GM21423 (cell line): ENCODE measurements around the gene TAC3.
"Not testable (repeated sequence)": the region's sequence is repeated elsewhere in the genome, so short reads cannot be mapped to it uniquely, and the experiment has no call there.

ENCODE experiments used
- ATAC-seq: cut with Tn5 transposase; IDR thresholded peaks from one replicate; pipeline ENCODE4 v1.9.1; 2021; ENCODE audit warnings: mild to moderate bottlenecking, moderate library complexity; ENCODE audit not compliant: unreplicated experiment

Gene TAC3

DNA sequence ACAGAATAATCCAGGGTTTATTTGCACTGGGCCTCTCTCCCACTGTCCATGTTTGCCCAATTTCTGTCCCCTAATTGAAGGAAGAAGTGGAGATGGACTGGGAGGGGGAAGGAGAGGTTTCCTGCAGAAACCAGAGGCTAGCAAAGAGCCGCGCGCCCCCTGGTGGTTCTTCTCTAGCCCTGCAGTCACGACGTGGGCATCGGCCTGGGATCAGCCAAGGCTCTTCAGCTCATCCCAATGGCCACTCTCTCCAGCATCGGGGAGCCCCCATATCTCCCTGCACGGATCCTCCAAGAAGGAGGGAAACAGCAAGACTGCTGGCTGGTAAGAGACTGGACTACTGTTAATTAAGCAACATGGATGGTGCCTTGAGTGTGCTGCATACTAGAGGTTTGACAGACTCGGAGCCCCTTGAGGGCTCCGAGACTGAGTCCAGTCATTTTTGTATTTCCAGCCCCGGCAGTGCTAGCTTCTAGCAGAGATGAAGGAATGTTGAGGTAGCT, 28.7 kb downstream of the TAC3 start:
- ATAC-seq, result no peak

DNA sequence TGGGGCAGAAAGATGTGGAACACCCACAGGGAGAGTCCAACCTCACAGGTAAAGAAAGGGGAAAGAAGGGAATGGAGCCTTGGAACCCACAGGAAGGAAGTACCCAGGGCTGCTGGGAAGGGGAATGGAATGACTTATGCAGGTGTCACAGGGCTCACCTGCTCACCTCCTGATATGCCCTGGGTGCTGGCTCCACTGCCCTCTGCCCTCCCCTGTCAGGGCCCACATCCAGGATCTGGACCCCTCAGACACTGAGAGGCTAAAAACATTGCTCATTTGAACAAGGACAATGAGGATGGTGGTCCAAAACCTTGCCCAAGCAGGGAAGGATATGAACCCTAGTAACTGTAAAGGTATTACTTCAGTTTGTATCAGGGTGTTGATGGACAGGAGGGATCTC, 29.3 kb downstream of the TAC3 start:
- no peak for ATAC-seq

DNA sequence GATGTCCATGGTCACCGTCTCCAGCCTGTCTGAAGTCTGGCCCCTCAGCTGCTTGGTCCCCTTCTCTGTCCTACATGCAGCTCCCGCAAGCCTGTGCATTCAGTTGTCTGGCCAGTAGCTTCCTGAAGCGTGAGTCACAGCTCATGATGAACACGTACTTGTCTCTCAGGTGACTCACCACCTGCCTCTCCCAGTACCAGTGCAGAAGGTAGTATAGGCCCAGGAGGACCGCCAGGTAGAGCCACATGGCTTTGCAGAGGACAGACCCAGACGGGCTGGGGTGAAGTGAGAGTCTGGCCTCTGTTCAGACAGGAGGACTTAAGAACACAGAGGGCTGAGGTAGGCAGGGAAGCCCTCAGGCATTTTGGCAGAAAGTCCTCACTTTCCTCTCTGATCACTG, 30.6 kb downstream of the TAC3 start:
- not testable (repeated sequence) for ATAC-seq

DNA sequence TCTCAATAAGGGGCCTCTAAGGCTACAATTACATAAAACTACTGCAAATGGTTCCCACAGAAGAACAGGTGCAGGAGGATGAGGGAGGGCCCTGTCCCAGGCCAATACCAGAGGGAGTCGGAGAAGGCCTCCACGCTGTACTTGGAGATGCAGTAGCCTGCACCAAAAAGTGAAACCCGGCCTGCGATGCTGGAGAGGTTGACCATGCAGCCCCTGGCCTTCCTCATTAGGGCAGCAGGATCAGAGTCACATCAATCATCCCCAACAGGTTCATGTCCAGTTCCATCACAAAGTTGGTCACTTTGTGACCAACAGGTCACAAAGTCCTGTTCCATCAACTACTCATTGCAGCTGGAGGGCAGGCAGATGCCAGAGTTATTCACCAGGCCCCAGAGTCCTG, 32.9 kb downstream of the TAC3 start:
- ATAC-seq, result no peak

DNA sequence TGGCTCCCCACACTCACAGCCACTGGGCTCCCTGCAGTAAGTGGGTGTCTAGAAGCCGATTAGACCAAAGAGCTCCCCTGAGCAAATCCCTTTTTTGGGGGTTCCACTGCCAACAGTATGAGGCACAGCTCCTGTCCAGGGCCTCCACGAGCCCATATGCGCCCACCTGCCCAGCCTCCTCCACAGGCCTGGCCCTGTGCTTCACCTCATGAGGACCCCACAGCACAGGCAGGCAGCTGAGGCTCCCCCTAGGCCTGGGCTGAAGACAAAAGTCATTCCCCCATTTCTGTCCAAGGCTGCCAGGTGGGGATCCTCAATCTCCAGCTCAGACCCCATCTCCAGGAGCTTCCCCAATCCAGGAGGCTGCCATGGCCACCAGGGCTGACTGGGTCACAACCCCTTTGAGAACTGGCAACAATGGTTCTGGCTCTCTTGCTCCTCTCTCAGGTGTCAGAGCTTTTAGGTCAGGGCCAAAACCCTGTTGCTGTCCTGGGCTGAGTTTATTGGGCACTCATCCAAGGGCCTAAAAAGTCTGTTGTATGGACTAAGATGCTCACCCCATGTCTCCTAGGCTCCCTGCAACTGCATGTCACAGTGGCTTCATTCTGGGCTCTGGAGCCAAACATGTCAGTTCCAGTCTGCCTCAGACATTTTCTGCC, 33.6 kb downstream of the TAC3 start:
- not testable (repeated sequence) for ATAC-seq

DNA sequence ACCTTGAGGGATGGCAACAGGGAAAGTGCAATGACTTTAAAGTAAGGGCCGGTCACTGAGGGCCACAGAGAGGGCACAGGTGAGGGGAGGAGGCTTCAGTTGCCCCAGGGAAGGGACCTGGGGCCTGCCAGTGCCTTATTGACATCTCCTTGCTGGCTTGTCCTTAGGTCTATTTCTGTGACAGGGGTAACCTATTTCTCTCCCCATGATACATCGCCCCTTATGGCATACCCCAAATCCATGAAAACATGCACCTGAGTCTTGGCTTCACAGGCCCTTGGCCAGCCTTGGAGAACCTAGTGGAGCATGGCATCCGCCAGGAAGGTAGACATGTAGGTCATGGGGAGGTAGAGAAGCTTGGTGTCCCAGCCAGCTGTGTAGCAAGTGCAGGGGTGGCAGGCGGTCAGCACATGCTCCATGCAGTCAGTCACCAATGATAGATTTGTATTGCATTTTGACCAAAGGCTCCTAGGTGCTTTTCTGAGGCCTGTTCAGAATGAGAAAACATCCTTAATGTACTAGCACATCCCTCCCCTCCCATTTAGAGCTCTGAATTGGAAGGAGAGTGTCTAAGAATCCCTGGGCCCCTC, 35.3 kb downstream of the TAC3 start:
- no peak for ATAC-seq

DNA sequence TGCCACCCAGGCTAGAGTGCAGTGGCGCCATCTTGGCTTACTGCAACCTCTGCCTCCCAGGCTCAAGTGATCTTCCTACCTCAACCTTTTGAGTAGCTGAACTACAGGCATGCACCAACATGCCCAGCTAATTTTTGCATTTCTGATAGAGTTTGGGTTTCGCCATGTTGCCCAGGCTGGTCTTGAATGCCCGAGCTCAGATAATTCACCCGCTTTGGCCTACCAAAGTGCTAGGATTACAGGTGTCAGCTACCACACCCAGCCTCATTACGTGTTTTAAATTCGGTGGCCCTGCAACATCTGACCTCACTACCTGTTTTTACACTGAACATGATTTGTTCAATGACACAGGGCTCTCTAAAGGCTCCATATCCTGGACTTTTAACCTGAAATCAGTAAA, 36.1 kb downstream of the TAC3 start:
- no peak for ATAC-seq

DNA sequence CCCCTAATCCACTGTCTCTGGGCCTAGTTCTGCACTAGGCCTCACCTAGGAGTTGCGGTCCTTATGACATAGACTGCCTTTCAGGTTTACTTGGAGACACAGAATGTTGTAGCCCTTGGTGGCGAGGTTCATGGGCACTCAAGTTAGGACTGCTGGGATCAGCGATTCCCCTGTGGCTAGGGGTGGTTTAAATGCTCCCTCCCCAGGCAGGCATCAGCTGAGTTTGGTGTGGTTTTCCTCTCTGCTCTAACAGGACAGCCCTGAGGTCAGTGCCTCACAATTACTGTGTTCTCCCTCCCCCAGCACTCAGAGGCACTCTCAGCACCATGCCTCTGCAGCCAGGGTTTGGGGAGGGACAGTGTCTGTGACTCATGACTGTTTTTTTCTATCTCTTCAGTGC, 36.7 kb downstream of the TAC3 start:
- ATAC-seq, result no peak

DNA sequence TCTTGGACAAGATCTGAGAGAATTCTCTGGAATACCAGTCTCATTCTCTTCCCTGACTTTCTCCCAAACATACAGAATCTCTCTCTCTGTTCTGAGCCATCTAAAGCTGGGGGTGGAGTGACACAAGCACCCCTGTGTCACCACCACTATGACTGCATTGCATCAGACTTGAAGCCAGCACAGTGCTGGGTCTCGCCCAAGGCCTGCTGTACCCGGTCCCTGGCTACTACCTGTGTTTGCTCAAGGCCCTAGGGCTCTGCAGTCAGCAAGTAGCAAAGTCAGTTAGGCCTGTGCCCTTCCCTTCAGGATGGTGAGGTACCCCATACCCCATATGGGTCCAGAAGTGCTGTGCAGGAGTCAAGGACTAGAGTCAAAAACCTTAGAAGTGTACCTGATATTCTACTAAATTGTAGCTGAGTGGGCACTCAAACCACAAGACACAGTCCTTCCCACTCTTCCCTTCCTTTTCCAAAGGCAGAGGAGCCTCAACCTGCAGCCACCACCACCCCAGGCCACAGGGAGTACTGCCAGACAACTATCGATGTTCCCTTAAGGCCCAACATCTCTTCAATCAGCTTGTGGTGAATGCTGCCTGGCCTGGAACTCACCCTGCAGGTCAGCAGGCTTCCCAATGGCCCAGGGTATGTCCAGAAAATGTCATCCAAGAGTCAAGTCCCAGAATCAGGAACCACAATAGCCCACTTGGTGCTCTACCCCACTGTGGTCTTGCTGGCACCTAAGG, 37.8 kb downstream of the TAC3 start:
- ATAC-seq, result no peak

DNA sequence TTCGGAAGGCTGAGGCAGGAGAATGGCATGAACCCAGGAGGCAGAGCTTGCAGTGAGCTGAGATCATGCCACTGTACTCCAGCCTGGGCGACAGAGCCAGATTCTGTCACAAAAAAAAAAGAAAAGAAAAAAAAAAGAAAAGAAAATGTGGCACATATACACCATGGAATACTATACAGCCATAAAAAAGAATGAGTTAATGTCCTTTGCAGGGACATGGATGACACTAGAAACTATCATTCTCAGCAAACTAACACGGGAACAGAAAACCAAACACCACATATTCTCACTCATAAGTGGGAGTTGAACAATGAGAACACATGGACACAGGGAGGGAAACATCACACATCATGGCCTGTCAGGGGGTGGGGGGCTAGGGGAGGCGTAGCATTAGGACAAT, 39.0 kb downstream of the TAC3 start:
- ATAC-seq, result not testable (repeated sequence)

DNA sequence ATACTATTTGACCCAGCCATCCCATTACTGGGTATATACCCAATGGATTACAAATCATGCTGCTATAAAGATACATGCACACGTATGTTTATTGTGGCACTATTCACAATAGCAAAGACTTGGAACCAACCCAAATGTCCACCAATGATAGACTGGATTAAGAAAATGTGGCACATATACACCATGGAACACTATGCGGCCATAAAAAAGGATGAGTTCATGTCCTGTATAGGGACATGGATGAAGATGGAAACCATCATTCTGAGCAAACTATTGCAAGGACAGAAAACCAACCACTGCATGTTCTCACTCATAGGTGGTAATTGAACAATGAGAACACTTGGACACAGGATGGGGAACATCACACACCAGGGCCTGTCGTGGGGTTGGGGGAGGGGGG, 42.1 kb downstream of the TAC3 start:
- ATAC-seq, result not testable (repeated sequence)

DNA sequence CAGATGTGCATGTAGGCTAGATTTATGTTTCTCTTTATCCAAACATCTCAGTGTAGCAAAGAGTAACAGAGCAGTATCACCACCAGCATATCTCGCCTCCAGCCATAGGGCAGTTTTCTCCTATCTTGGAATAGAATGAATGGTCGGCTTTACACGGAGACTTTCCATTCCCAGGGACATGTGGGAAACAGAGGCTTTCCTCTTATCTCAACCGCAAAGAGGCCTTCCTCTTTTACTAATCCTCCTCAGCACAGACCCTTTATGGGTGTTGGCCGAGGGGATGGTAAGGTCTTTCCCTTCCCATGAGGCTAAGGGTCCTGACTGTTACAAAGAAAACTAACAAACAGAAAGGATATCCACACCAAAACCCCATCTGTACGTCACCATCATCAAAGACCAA, 47.4 kb downstream of the TAC3 start:
- not testable (repeated sequence) for ATAC-seq

DNA sequence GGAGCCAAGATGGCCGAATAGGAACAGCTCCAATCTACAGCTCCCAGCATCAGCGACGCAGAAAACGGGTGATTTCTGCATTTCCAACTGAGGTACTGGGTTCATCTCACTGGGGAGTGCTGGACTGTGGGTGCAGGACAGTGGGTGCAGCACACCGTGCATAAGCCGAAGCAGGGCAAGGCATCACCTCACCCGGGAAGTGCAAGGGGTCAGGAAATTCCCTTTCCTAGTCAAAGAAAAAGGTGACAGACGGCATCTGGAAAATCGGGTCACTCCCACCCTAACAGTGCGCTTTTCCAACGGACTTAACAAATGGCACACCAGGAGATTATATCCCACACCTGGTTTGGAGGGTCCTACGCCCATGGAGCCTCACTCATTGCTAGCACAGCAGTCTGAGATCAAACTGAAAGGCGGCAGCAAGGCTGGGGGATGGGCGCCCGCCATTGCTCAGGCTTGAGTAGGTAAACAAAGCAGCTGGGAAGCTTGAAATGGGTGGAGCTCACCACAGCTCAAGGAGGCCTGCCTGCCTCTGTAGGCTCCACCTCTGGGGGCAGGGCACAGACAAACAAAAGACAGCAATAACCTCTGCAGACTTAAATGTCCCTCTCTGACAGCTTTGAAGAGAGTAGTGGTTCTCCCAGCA, 50.2 kb downstream of the TAC3 start:
- not testable (repeated sequence) for ATAC-seq

DNA sequence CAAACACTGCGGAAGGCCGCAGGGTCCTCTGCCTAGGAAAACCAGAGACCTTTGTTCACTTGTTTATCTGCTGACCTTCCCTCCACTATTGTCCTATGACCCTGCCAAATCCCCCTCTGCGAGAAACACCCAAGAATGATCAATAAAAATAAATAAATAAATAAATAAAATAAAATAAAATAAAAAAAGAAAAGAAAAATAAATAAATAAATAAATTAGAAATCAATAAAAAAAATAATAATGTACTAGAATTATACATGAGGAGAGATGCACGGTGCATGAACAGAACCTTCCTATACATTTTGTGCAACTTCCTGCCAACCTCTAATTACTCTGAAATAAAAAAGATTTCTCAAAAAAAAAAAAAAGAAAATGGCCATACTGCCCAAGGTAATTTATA, 51.2 kb downstream of the TAC3 start:
- not testable (repeated sequence) for ATAC-seq

DNA sequence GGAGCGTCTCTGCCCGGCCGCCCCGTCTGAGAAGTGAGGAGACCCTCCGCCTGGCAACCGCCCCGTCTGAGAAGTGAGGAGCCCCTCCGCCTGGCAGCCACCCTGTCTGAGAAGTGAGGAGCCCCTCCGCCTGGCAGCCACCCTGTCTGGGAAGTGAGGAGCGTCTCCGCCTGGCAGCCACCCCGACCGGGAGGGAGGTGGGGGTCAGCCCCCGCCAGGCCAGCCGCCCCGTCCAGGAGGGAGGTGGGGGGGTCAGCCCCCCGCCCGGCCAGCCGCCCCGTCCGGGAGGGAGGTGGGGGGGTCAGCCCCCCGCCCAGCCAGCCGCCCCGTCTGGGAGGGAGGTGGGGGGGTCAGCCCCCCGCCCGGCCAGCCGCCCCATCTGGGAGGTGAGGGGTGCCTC, 52.8 kb downstream of the TAC3 start:
- ATAC-seq, result not testable (repeated sequence)

DNA sequence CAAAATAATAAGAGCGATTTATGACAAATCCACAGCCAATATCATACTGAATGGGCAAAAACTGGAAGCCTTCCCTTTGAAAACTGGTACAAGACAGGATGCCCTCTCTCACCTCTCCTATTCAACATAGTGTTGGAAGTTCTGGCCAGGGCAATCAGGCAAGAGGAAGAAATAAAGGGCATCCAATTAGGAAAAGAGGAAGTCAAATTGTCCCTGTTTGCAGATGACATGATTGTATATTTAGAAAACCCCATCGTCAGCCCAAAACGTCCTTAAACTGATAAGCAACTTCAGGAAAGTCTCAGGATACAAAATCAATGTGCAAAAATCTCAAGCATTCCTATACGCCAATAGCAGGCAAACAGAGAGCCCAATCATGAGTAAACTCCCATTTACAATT, 54.1 kb downstream of the TAC3 start:
- not testable (repeated sequence) for ATAC-seq
